Measurements from ENCODE around the gene SPTB.

SPTB gene

DNA sequence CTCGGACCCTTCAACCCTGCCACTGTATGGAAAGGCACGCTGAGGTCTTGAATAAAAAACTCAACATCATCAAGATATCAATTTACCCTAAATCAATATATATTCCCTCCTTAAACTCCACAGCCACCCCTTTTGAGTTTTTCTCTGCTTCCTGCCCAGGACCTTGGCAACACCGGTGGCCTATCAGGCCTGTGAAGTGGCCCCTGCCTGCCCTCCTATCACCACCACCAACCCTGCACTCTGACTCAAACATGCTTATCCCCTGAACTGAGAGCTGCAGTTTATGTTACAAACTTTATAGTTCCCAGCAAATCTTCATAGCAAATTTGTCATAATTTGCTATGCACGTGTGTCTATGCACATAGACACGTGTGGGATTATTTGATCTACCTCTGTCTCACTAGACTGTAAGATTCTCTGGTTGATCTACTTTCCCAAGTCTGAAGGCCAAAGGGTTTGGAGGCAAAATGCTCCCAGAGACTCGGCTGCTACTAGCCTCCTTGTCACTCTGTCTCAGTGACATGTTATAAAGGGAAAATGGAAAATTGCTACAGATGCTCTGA is 63.4 kb downstream of the SPTB start:
- no peak for DNase-seq (ENCODE audit: extremely low spot score)
- CTCF ChIA-PET, result interaction anchor here (2.5 kb wide), 1 partner anchor 76 kb away, joined by 7 read pairs; no protein-coding TSS in a partner anchor
- TF ChIP-seq HDGF (IDR thresholded peaks at IDR 0.05; ENCODE audit: borderline replicate concordance) (no peak), ELF4 (IDR thresholded peaks at IDR 0.05) (no peak), SP1 (IDR thresholded peaks at IDR 0.05) (no peak), BHLHE40 (IDR thresholded peaks at IDR 0.05; ENCODE audit: borderline replicate concordance) (no peak), L3MBTL2 (conservative IDR thresholded peaks at IDR 0.05) (no peak), ARNT (IDR thresholded peaks at IDR 0.05) (no peak), TARDBP (IDR thresholded peaks at IDR 0.05) (no peak), NFRKB (IDR thresholded peaks at IDR 0.05) (no peak)
- TF ChIP-seq, protein P1, sequence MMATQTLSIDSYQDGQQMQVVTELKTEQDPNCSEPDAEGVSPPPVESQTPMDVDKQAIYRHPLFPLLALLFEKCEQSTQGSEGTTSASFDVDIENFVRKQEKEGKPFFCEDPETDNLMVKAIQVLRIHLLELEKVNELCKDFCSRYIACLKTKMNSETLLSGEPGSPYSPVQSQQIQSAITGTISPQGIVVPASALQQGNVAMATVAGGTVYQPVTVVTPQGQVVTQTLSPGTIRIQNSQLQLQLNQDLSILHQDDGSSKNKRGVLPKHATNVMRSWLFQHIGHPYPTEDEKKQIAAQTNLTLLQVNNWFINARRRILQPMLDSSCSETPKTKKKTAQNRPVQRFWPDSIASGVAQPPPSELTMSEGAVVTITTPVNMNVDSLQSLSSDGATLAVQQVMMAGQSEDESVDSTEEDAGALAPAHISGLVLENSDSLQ (IDR thresholded peaks at IDR 0.05), result no peak
- POLR2A ChIA-PET, result no interaction called here

- TF ChIP-seq BHLHE40 (IDR thresholded peaks at IDR 0.05; ENCODE audit: borderline replicate concordance) (no peak), HDGF (IDR thresholded peaks at IDR 0.05; ENCODE audit: borderline replicate concordance) (no peak)
- ChIA-PET POLR2A (no interaction called here), CTCF (interaction anchor here (2.5 kb wide), 1 partner anchor 77 kb away, joined by 7 read pairs; no protein-coding TSS in a partner anchor)
- no peak for DNase-seq (ENCODE audit: extremely low spot score)
These were observed 64.5 kb downstream of the SPTB start for GRCh38 chr14:64815257-64815656.

GRCh38 chr14:64812412-64812811 is 67.3 kb downstream of the SPTB start:
- CTCF ChIA-PET, result interaction anchor here (0.6 to 2.8 kb wide), 2 partner anchors 11 to 81 kb away, joined by 3 to 16 read pairs; no protein-coding TSS in a partner anchor
- POLR2A ChIA-PET, result no interaction called here
- no peak for DNase-seq (ENCODE audit: extremely low spot score)
- TF ChIP-seq ZNF384 (IDR thresholded peaks at IDR 0.05) (no peak), SUZ12 (IDR thresholded peaks at IDR 0.05) (no peak), FOXK2 (IDR thresholded peaks at IDR 0.05) (no peak), ARNT (IDR thresholded peaks at IDR 0.05) (no peak), ELF4 (IDR thresholded peaks at IDR 0.05) (no peak), HDGF (IDR thresholded peaks at IDR 0.05; ENCODE audit: borderline replicate concordance) (no peak)

DNA sequence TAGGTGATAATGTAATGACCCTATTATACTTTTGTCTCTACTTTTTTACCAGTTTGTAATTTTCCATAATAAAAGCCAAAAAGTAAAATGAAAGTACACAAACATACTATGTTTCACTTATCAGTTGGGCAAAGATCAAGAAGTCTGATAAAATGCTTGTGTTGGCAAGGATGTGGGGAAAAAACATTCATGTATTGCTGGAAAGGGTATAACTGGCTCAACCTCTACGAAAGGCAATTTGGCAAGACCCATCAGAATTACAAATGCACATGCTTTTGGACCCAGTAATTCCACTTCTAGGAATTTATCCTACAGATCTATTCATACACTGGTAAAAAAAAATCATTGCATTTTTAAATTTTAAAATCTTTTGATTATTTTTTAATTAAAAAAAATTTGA is 68.0 kb downstream of the SPTB start:
- DNase-seq (ENCODE audit: extremely low spot score), result no peak
- ChIA-PET POLR2A (no interaction called here), CTCF (interaction anchor here (2.8 kb wide), 1 partner anchor 11 kb away, joined by 16 read pairs; no protein-coding TSS in a partner anchor)
- no peak for TF ChIP-seq FOXM1 (IDR thresholded peaks at IDR 0.05; ENCODE audit: borderline replicate concordance)

GRCh38 chr14:64808449-64808848 is 71.3 kb downstream of the SPTB start:
- POLR2A ChIA-PET, result no interaction called here

GRCh38 chr14:64807551-64807950 is 72.2 kb downstream of the SPTB start:
- DNase-seq (ENCODE audit: extremely low spot score), result no peak
- POLR2A ChIA-PET, result no interaction called here
- CTCF ChIA-PET, result interaction anchor here (1.3 kb wide), 1 partner anchor 85 kb away, joined by 4 read pairs; no protein-coding TSS in a partner anchor
- TF ChIP-seq, protein P1 (IDR thresholded peaks at IDR 0.05), result no peak
- TF ChIP-seq HDGF (IDR thresholded peaks at IDR 0.05; ENCODE audit: borderline replicate concordance), result no peak
- no peak for TF ChIP-seq ARNT (IDR thresholded peaks at IDR 0.05)
- TF ChIP-seq LEF1 (IDR thresholded peaks at IDR 0.05; ENCODE audit: borderline replicate concordance), result no peak
- TF ChIP-seq ELF4 (IDR thresholded peaks at IDR 0.05), result no peak
- no peak for TF ChIP-seq NFRKB (IDR thresholded peaks at IDR 0.05)
- TF ChIP-seq TARDBP (IDR thresholded peaks at IDR 0.05), result no peak
- no peak for TF ChIP-seq L3MBTL2 (conservative IDR thresholded peaks at IDR 0.05)
- TF ChIP-seq CTBP1 (IDR thresholded peaks at IDR 0.05; ENCODE audit: borderline replicate concordance), result no peak
- no peak for TF ChIP-seq BHLHE40 (IDR thresholded peaks at IDR 0.05; ENCODE audit: borderline replicate concordance)
- no peak for TF ChIP-seq SUZ12 (IDR thresholded peaks at IDR 0.05)
- no peak for TF ChIP-seq FOXA1 (IDR thresholded peaks at IDR 0.05)
- no peak for TF ChIP-seq FOXM1 (IDR thresholded peaks at IDR 0.05; ENCODE audit: borderline replicate concordance)
- no peak for TF ChIP-seq SP1 (IDR thresholded peaks at IDR 0.05)

More at GRCh38 chr14:64808449-64808848, 71.3 kb downstream of the SPTB start:
- DNase-seq (ENCODE audit: extremely low spot score), result no peak
- TF ChIP-seq ELF4 (IDR thresholded peaks at IDR 0.05) (no peak), HDGF (IDR thresholded peaks at IDR 0.05; ENCODE audit: borderline replicate concordance) (no peak), BHLHE40 (IDR thresholded peaks at IDR 0.05; ENCODE audit: borderline replicate concordance) (no peak), FOXK2 (IDR thresholded peaks at IDR 0.05) (no peak), NFRKB (IDR thresholded peaks at IDR 0.05) (no peak), SP1 (IDR thresholded peaks at IDR 0.05) (no peak), LEF1 (IDR thresholded peaks at IDR 0.05; ENCODE audit: borderline replicate concordance) (no peak), TARDBP (IDR thresholded peaks at IDR 0.05) (no peak)
- TF ChIP-seq, protein P1 (IDR thresholded peaks at IDR 0.05), result no peak
- CTCF ChIA-PET, result interaction anchor here (1.4 to 2.6 kb wide), 2 partner anchors 8 to 15 kb away, joined by 3 to 9 read pairs; no protein-coding TSS in a partner anchor

GRCh38 chr14:64806862-64807495 is 72.7 kb downstream of the SPTB start:
- POLR2A ChIA-PET, result no interaction called here
- CTCF ChIA-PET, result interaction anchor here (1.3 kb wide), 1 partner anchor 86 kb away, joined by 4 read pairs; no protein-coding TSS in a partner anchor
- DNase-seq (ENCODE audit: extremely low spot score), result no peak
- TF ChIP-seq SUZ12 (IDR thresholded peaks at IDR 0.05), result no peak
- no peak for TF ChIP-seq ZNF384 (IDR thresholded peaks at IDR 0.05)
- TF ChIP-seq LEF1 (IDR thresholded peaks at IDR 0.05; ENCODE audit: borderline replicate concordance), result no peak
